Mesenchymal stem cell (in vitro differentiated cells and primary cell): ENCODE data around the gene SNAP47. TPM values are rescaled to one million over a fixed set of nuclear protein-coding genes. Genes with fewer than 3 reads are reported as not detected.
"Not testable (repeated sequence)": the region's sequence is repeated elsewhere in the genome, so short reads cannot be mapped to it uniquely, and the experiment has no call there.

Experiments
- DNase-seq: peaks from one replicate; pipeline ENCODE4 v3.0.0-alpha.2; 2013
- H2AFZ ChIP-seq: one replicate; pipeline ENCODE4 v1.6.1; 2013; ENCODE audit warnings: low read depth, mild to moderate bottlenecking, control low read depth, inconsistent platforms, low read length, moderate library complexity
- H2AK5ac ChIP-seq: 2 replicates; pipeline ENCODE4 v1.6.1; 2013; ENCODE audit warnings: low read length, moderate library complexity, mild to moderate bottlenecking, inconsistent platforms; ENCODE audit not compliant: severe bottlenecking
- H2BK120ac ChIP-seq: one replicate; pipeline ENCODE4 v1.6.1; 2013; ENCODE audit warnings: low read depth, mild to moderate bottlenecking, inconsistent platforms, low read length, moderate library complexity
- H2BK12ac ChIP-seq, 2 experiments: one replicate each; pipeline ENCODE4 v1.6.1; 2013; ENCODE audit warnings: inconsistent platforms in 2 of 2, low read length in 2 of 2, mild to moderate bottlenecking in 2 of 2, moderate library complexity in 2 of 2, control low read depth in 1 of 2
- H2BK15ac ChIP-seq: one replicate; pipeline ENCODE4 v1.6.1; 2013; ENCODE audit warnings: mild to moderate bottlenecking, low read depth, inconsistent platforms; ENCODE audit not compliant: poor library complexity, severe bottlenecking
- H2BK5ac ChIP-seq: 2 replicates; pipeline ENCODE4 v1.6.1; 2013; ENCODE audit warnings: low read depth, mild to moderate bottlenecking, low read length, control low read depth, inconsistent platforms; ENCODE audit not compliant: poor library complexity, severe bottlenecking
- H3K14ac ChIP-seq, 2 experiments: one replicate each; pipeline ENCODE4 v1.6.1; 2013; ENCODE audit warnings: inconsistent platforms in 2 of 2, low read length in 2 of 2, control low read depth in 1 of 2, mild to moderate bottlenecking in 1 of 2, moderate library complexity in 1 of 2
- H3K18ac ChIP-seq, 2 experiments: one replicate each; pipeline ENCODE4 v1.6.1; 2013; ENCODE audit warnings: inconsistent platforms in 2 of 2, low read length in 2 of 2, control low read depth in 1 of 2, low read depth in 1 of 2, mild to moderate bottlenecking in 1 of 2
- H3K23ac ChIP-seq, 2 experiments: one replicate each; pipeline ENCODE4 v1.6.1; 2013; ENCODE audit warnings: inconsistent platforms in 2 of 2, low read length in 2 of 2, mild to moderate bottlenecking in 2 of 2, moderate library complexity in 2 of 2, control low read depth in 1 of 2
- H3K27ac ChIP-seq: 2 replicates; pipeline ENCODE4 v1.5.1; 2013; ENCODE audit warnings: mild to moderate bottlenecking, moderate library complexity, low read length, control low read depth, inconsistent platforms; ENCODE audit not compliant: poor library complexity, severe bottlenecking
- H3K27me3 ChIP-seq, 2 experiments: 2 replicates each; pipeline versions ENCODE4 v1.6.1 to v1.7.0; 2013; ENCODE audit warnings: low read length in 2 of 2, mild to moderate bottlenecking in 2 of 2, moderate library complexity in 2 of 2, control low read depth in 1 of 2, inconsistent platforms in 1 of 2; ENCODE audit not compliant: control insufficient read depth in 1 of 2, insufficient read depth in 1 of 2
- H3K36me3 ChIP-seq, 2 experiments: 2 replicates each; pipeline versions ENCODE4 v1.6.1 to v1.7.0; 2013; ENCODE audit warnings: low read length in 2 of 2, control low read depth in 1 of 2, inconsistent platforms in 1 of 2, low read depth in 1 of 2, mild to moderate bottlenecking in 1 of 2; ENCODE audit not compliant: insufficient read depth in 2 of 2, control insufficient read depth in 1 of 2
- H3K4ac ChIP-seq, 2 experiments: one replicate each; pipeline ENCODE4 v1.6.1; 2013; ENCODE audit warnings: inconsistent platforms in 2 of 2, low read length in 2 of 2, mild to moderate bottlenecking in 2 of 2, moderate library complexity in 2 of 2, control low read depth in 1 of 2, low read depth in 1 of 2
- H3K4me1 ChIP-seq: 2 replicates; pipeline ENCODE4 v1.6.1; 2013; ENCODE audit warnings: low read depth, low read length, control low read depth; ENCODE audit not compliant: control insufficient read depth, insufficient read depth
- H3K4me2 ChIP-seq: 2 replicates; pipeline ENCODE4 v1.6.1; 2013; ENCODE audit warnings: low read length, mild to moderate bottlenecking, inconsistent platforms; ENCODE audit not compliant: poor library complexity, severe bottlenecking
- H3K4me3 ChIP-seq, 2 experiments: 2 replicates each; pipeline versions ENCODE4 v1.5.1 to v1.7.0; 2013; ENCODE audit warnings: low read length in 2 of 2, mild to moderate bottlenecking in 2 of 2, control low read depth in 1 of 2, low read depth in 1 of 2; ENCODE audit not compliant: insufficient read depth in 1 of 2
- H3K79me1 ChIP-seq: replicated peaks from 2 replicates; pipeline ENCODE4 v1.6.1; 2013; ENCODE audit warnings: mild to moderate bottlenecking, control low read depth, low read length, inconsistent platforms; ENCODE audit not compliant: poor library complexity, severe bottlenecking
- H3K9ac ChIP-seq: 2 replicates; pipeline ENCODE4 v1.7.0; 2013; ENCODE audit warnings: mild to moderate bottlenecking, low read length, moderate library complexity
- H3K9me3 ChIP-seq: 2 replicates; pipeline ENCODE4 v1.7.0; 2013; ENCODE audit warnings: mild to moderate bottlenecking, low read length; ENCODE audit not compliant: control insufficient read depth
- H4K8ac ChIP-seq: one replicate; pipeline ENCODE4 v1.6.1; 2013; ENCODE audit warnings: inconsistent platforms, mild to moderate bottlenecking, low read length, moderate library complexity
- H4K91ac ChIP-seq: one replicate; pipeline ENCODE4 v1.6.1; 2013; ENCODE audit warnings: mild to moderate bottlenecking, low read length, inconsistent platforms
- WGBS: methylation state at CpG from one replicate; pipeline ENCODE4 v1.1.7; 2013; ENCODE audit warnings: mixed read lengths; 5-methylcytosine and 5-hydroxymethylcytosine counted together
- polyA plus RNA-seq, 2 experiments: library from polyadenylated mRNA; stranded (reverse); fragments of 200-250 nt; gene quantifications; one replicate each; pipeline ENCODE4 v1.2.3, GENCODE V29; 2013

The SNAP47 gene, protein sequence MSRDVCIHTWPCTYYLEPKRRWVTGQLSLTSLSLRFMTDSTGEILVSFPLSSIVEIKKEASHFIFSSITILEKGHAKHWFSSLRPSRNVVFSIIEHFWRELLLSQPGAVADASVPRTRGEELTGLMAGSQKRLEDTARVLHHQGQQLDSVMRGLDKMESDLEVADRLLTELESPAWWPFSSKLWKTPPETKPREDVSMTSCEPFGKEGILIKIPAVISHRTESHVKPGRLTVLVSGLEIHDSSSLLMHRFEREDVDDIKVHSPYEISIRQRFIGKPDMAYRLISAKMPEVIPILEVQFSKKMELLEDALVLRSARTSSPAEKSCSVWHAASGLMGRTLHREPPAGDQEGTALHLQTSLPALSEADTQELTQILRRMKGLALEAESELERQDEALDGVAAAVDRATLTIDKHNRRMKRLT
- 17.0 TPM for polyA plus RNA-seq (2013, experiment 1 of 2)
- polyA plus RNA-seq (2013, experiment 2 of 2) = 15.9 TPM

DNA sequence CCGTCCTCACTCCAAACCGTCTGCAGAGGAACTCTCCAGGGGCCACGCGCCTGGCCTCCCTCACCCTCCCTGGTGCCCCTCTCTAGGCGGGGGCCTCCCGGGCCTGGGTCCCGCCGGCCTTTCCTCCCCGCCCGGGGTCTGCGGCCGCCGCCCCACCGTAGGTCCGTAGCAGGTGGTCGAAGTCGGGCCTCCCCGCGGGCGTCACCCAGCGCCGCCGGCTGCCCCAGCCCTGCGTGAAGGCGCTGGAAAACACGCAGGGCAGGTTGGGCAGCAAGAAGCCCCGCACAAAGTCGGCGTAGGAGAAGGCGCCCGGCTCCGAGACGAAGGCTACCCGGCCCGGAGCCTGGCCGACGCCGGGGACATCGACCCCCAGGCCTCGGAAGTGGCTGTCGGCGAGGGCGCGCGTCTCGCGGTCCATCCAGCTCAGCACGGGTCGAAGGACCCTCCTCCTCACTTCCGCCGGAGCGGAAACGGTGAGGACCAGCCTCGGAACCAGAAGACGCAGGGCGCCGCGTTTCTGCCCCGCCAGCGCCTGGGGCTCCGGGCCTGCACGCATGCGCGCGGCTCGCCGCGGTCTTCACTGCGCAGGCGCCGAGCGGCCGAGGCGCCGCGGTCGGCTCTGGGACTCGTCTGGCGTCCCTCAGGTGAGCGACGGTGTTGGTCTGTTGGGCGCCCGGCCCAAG lies at the start of gene SNAP47, which contains the start of gene JMJD4:
Gene SNAP47, plus strand, starts transcription at position 580 of the 683 bp plus-strand sequence. CDS start 12,302 bp downstream, outside the sequence.
Gene JMJD4, minus strand, starts transcription at position 447 of the 683 bp plus-strand sequence. Its CDS starts 29 bp downstream, at position 418.
- Histone ChIP-seq H2BK5ac (peak within 1 kb of the TSS; percentile 39), H3K23ac (peak within 1 kb of the TSS in 1 of 2 experiments; percentile 91), H3K79me1 (peaks cover 61% of the 10 kb centered on the region), H3K4me2 (peak within 1 kb of the TSS; percentile 98), H3K36me3 (peaks cover 36 to 45% of the 10 kb centered on the region in 2 experiments), H3K9me3 (no peaks in the 10 kb centered on the region), H4K91ac (peak within 1 kb of the TSS; percentile 83), H3K14ac (peak within 1 kb of the TSS in 1 of 2 experiments; percentile 85), H3K27ac (no peak within 1 kb of the TSS), H2AK5ac (no peak within 1 kb of the TSS), H2AFZ (peak within 1 kb of the TSS; percentile 64), H2BK12ac (peak within 1 kb of the TSS in 1 of 2 experiments; percentile 47), H3K4ac (peak within 1 kb of the TSS; percentile 38 to 89), H3K4me1 (peaks cover 41% of the 10 kb centered on the region), H2BK15ac (peak within 1 kb of the TSS; percentile 39), H3K4me3 (peak within 1 kb of the TSS; percentile 87 to 97), H3K18ac (peak within 1 kb of the TSS; percentile 68 to 86), H2BK120ac (peak within 1 kb of the TSS; percentile 24), H3K27me3 (no peaks in the 10 kb centered on the region), H4K8ac (peak within 1 kb of the TSS; percentile 89), H3K9ac (peak within 1 kb of the TSS; percentile 94)
- peak; percentile 91 for DNase-seq
- WGBS = under 1% methylated on average over 82 of the region's 83 CpGs

DNA sequence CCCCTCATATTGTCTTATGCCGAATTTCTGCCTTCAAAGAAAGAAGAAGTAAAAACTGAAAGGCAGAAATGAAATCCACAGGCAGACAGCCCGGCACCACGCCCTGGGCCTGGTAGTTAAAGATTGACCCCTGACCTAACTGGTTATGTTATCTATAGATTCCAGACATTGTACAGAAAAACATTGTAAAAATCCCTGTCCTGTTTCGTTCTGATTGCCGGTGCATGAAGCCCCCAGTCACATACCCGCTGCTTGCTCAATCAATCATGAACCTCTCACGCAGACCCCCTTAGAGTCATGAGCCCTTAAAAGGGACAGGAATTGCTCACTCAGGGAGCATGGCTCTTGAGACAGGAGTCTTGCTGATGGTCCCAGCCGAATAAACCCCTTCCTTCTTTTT lies 49.4 kb upstream of the SNAP47 start:
- no peak overlapping the region for H2AFZ ChIP-seq
- no peak overlapping the region for H3K9ac ChIP-seq
- no peaks in the 10 kb centered on the region for H3K4me1 ChIP-seq
- peaks cover 60% of the 10 kb centered on the region for H3K9me3 ChIP-seq
- no peak overlapping the region for H2BK15ac ChIP-seq
- no peak overlapping the region for H4K91ac ChIP-seq
- H2BK5ac ChIP-seq = no peak overlapping the region
- 81% methylated on average over 8 of the region's 8 CpGs for WGBS
- H2AK5ac ChIP-seq = no peak overlapping the region
- H3K18ac ChIP-seq = no peak overlapping the region
- no peaks in the 10 kb centered on the region for H3K27me3 ChIP-seq
- no peak overlapping the region for H3K4me2 ChIP-seq
- H3K4me3 ChIP-seq = no peak overlapping the region
- no peak overlapping the region for H2BK12ac ChIP-seq
- H3K23ac ChIP-seq = no peak overlapping the region
- H4K8ac ChIP-seq = no peak overlapping the region
- H3K14ac ChIP-seq = no peak overlapping the region
- H2BK120ac ChIP-seq = no peak overlapping the region
- no peak overlapping the region for H3K4ac ChIP-seq
- no peak for DNase-seq
- no peaks in the 10 kb centered on the region for H3K79me1 ChIP-seq
- no peaks in the 10 kb centered on the region for H3K36me3 ChIP-seq
- H3K27ac ChIP-seq = no peak overlapping the region

DNA sequence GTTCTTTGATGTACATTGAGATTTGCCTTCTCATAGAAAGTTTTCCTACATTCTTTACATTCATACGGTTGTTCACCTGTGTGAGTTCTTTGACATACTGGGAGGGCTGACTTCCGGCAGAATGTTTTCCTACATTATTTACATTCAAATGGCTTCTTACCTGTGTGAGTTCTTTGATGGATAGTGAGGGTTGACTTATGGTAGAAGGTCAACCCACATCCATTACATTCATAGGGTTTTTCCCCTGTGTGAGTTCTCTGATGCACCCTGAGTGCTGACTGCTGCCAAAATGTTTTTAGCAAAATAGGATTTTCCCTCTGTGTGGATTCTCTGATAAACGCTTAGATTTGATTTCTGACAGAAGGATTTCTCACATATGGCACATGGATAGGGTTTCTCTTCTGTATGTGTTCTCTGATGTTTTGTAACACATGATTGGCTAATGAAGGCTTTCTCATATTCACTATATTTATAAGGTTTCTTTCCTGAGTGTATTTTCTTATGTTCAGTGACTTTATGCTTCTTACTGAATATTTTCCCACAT lies 37.8 kb upstream of the SNAP47 start:
- Histone ChIP-seq H3K79me1 (no peaks in the 10 kb centered on the region), H2BK5ac (no peak overlapping the region), H3K4me2 (no peak overlapping the region), H3K27me3 (no peaks in the 10 kb centered on the region), H3K4me3 (no peak overlapping the region), H3K18ac (no peak overlapping the region), H3K36me3 (no peaks in the 10 kb centered on the region), H2BK120ac (no peak overlapping the region), H2BK15ac (no peak overlapping the region), H3K4me1 (no peaks in the 10 kb centered on the region), H2AK5ac (no peak overlapping the region), H3K9me3 (peaks cover 57% of the 10 kb centered on the region), H3K4ac (no peak overlapping the region), H4K91ac (no peak overlapping the region), H2AFZ (no peak overlapping the region), H2BK12ac (no peak overlapping the region), H3K14ac (no peak overlapping the region), H3K27ac (no peak overlapping the region), H3K9ac (no peak overlapping the region), H4K8ac (no peak overlapping the region), H3K23ac (no peak overlapping the region)
- WGBS = 100% methylated on average over 1 of the region's 3 CpGs
- DNase-seq = no peak

DNA sequence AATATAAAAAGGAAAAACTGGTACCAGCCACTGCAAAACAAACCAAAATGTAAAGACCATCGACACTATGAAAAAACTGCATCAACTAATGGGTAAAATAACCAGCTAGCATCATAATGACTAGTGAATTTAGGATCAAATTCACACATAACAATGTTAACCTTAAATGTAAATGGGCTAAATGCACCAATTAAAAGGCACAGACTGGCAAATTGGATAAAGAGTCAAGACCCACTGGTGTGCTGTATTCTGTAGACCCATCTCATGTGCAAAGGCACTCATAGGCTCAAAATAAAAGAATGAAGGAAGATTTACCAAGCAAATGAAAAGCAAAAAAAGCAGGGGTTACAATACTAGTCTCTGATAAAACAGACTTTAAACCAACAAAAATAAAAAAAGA lies 33.6 kb upstream of the SNAP47 start:
- not testable (repeated sequence) for H3K4ac ChIP-seq, H3K36me3 ChIP-seq, H2BK120ac ChIP-seq, H2BK12ac ChIP-seq, H2AFZ ChIP-seq, H2BK15ac ChIP-seq, H4K91ac ChIP-seq, H3K4me2 ChIP-seq, H4K8ac ChIP-seq, H3K27ac ChIP-seq, H3K23ac ChIP-seq, H3K14ac ChIP-seq, H3K9ac ChIP-seq, H3K4me3 ChIP-seq, H3K27me3 ChIP-seq, DNase-seq, H3K18ac ChIP-seq, H2AK5ac ChIP-seq, H2BK5ac ChIP-seq, H3K79me1 ChIP-seq, H3K4me1 ChIP-seq
- H3K9me3 ChIP-seq = peaks cover 27% of the 10 kb centered on the region
- no CpG with 5 or more reads among the region's 1 CpG for WGBS
